Activated T-helper 2 cell treated with anti-CD3 and anti-CD28 coated beads, Interferon-gamma antibody, Interleukin-2, Interleukin-4, amounts not matched to agents 10 μg/mL and 5 μg/mL and 100 μg/mL, durations not matched to agents 14 hours and 24 hours and 36 hours (primary cell): ENCODE data around the gene C22orf23. TPM values are rescaled to one million over a fixed set of nuclear protein-coding genes. Genes with fewer than 3 reads are reported as not detected.
A peak's percentile ranks its signal among the peaks of the same experiment; 100 is the strongest.
"Not testable (repeated sequence)": the region's sequence is repeated elsewhere in the genome, so short reads cannot be mapped to it uniquely, and the experiment has no call there.

Experiments
- DNase-seq: peaks from one replicate; pipeline ENCODE4 v3.0.0; 2021; ENCODE audit warnings: low spot score
- H3K27ac Mint-ChIP-seq: one replicate; pipeline ENCODE4 v1.8.0; 2021; ENCODE audit warnings: mixed read lengths
- H3K27me3 Mint-ChIP-seq: one replicate; pipeline ENCODE4 v1.8.0; 2021; ENCODE audit warnings: low read depth, mixed read lengths
- H3K36me3 Mint-ChIP-seq: one replicate; pipeline ENCODE4 v1.8.0; 2021; ENCODE audit warnings: low read depth, mixed read lengths
- H3K4me1 Mint-ChIP-seq: one replicate; pipeline ENCODE4 v1.8.0; 2021; ENCODE audit warnings: low read depth, mixed read lengths
- H3K4me3 Mint-ChIP-seq: one replicate; pipeline ENCODE4 v1.8.0; 2021; ENCODE audit warnings: low read depth, mild to moderate bottlenecking, moderate library complexity, mixed read lengths
- H3K9me3 Mint-ChIP-seq: one replicate; pipeline ENCODE4 v1.8.0; 2021; ENCODE audit warnings: mixed read lengths
- intact Hi-C: fragments of 100-400 bp; cut with micrococcal nuclease; formaldehyde crosslinking; loops from one replicate; pipeline ENCODE4 v1.15.1; 2023
- total RNA-seq: library from RNA; stranded (reverse); gene quantifications from 2 replicates; pipeline ENCODE4 v1.2.3, GENCODE V29; 2022

Gene C22orf23
- total RNA-seq, 1 donor from 2014 or later: not detected

DNA sequence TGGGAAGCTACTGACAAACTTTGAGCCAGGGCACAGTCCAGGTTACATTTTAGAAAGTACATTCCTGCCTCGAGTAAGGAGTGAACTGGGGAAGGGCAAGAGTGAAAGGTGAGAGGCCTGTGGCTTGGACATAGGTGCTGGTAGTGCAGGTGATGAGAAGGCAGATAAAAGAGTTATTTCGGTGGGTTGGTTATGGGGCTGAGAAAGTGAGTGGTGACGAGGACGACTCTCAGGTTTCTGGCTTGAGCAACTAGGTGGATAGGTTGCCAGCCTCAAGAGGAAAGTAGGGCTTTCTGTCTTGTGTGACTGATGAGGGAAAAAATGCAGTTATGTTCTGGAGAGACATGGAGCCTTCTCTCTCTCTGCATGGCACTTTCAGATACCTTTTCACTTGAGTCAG lies 3.8 kb upstream of the C22orf23 start:
- H3K9me3 Mint-ChIP-seq: no peaks in the 10 kb centered on the region
- peaks cover 6% of the 10 kb centered on the region for H3K27me3 Mint-ChIP-seq
- no peak for DNase-seq
- intact Hi-C loops: no loop called here
- H3K4me1 Mint-ChIP-seq: peaks cover 18% of the 10 kb centered on the region
- peaks cover 54% of the 10 kb centered on the region for H3K36me3 Mint-ChIP-seq
- no peak overlapping the region for H3K27ac Mint-ChIP-seq
- H3K4me3 Mint-ChIP-seq: no peak overlapping the region

DNA sequence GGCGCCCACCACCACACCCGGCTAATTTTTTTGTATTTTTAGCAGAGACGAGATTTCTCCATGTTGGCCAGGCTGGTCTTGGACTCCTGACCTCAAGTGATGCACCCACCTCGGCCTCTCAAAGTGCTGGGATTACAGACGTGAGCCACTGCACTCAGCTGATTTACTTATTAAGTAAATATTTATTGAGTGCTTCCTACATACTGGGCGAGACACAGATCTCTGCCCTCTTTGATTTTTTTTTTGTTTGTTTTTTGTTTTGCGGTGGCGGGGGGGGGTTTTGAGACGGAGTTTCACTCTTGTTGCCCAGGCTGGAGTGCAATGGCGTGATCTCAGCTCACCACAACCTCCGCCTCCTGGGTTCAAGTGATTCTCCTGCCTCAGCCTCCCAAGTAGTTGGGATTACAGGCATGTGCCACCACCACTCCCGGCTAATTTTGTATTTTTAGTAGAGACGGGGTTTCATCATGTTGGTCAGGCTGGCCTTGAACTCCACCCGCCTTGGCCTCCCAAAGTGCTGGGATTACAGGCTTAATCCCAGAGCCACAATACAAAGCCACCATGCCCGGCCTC lies 2.5 kb upstream of the C22orf23 start:
- intact Hi-C loops: not testable (repeated sequence)

DNA sequence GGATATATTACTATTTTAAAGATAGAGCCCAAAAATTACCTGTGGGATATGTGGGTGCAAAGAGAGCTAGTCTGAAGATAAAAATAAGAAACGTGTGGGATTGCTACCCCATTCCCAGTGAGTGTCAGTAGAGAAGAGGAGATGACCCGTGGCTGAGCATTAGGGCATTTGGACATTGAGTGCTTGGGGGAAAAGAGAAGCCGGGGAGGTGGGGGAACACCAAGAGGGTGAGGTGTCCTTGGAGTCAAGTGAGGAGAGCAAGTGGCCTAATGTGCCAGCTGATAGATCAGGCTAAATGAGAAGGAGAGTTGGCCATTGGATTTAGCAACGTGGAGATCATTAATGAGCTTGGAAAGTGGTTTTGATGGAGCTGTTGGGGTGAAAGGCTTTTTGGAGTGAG lies 1.3 kb upstream of the C22orf23 start:
- peaks cover 13% of the 10 kb centered on the region for H3K27me3 Mint-ChIP-seq
- no peak overlapping the region for H3K27ac Mint-ChIP-seq
- H3K4me3 Mint-ChIP-seq: peak overlapping the region; percentile 98
- H3K36me3 Mint-ChIP-seq: peaks cover 33% of the 10 kb centered on the region
- no peaks in the 10 kb centered on the region for H3K9me3 Mint-ChIP-seq
- H3K4me1 Mint-ChIP-seq: peaks cover 20% of the 10 kb centered on the region
- intact Hi-C loops: no loop called here
- no peak for DNase-seq

More for the DNA sequence above, 2.5 kb upstream of the C22orf23 start:
- DNase-seq, H3K27ac Mint-ChIP-seq, H3K4me3 Mint-ChIP-seq, H3K9me3 Mint-ChIP-seq: not testable (repeated sequence)
- H3K36me3 Mint-ChIP-seq: peaks cover 42% of the 10 kb centered on the region
- peaks cover 13% of the 10 kb centered on the region for H3K27me3 Mint-ChIP-seq
- H3K4me1 Mint-ChIP-seq: peaks cover 20% of the 10 kb centered on the region

DNA sequence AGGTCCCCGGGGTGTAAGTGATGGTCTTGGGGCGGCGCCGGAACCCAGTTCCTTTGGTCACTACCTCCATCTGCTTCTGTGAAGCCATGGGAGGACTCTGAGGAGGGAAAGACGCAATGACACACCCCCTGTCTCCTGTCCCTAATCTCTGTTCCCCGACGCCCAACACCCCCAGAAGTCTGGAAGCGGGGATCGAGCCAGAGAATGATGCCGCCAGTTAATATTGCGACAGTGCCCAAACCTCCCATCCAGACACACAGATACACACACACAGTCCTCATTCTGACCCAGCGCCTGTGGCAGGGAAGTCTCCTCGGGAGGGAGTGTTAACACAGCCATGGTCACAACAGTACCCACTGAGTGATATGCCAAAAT lies 352 bp downstream of the C22orf23 start:
- Mint-ChIP-seq H3K27me3 (peaks cover 13% of the 10 kb centered on the region), H3K9me3 (no peaks in the 10 kb centered on the region), H3K36me3 (peaks cover 19% of the 10 kb centered on the region), H3K4me1 (peaks cover 20% of the 10 kb centered on the region), H3K27ac (no peak overlapping the region), H3K4me3 (peak overlapping the region; percentile 98)
- no peak for DNase-seq
- intact Hi-C loops: no loop called here

DNA sequence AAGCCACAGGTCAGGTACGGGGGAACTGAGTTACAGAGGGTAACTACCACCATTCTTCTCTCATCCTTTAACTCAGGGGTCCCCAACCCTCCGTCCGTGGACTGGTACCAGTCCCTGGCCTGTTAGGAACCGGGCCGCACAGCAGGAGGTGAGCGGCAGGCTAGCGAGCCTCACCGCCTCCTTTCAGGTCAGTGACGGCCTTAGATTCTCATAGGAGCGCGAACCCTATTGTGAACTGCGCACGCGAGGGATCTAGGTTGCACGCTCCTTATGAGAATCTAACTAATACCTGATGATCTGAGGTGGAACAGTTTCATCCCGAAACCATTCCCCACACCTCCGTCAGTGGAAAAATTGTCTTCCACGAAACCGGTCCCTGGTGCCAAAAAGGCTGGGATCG lies 772 bp downstream of the C22orf23 start:
- Mint-ChIP-seq H3K27me3 (peaks cover 13% of the 10 kb centered on the region), H3K36me3 (peaks cover 15% of the 10 kb centered on the region), H3K4me1 (peaks cover 20% of the 10 kb centered on the region), H3K4me3 (peak overlapping the region; percentile 98)
- DNase-seq, H3K27ac Mint-ChIP-seq, H3K9me3 Mint-ChIP-seq, intact Hi-C loops: not testable (repeated sequence)

DNA sequence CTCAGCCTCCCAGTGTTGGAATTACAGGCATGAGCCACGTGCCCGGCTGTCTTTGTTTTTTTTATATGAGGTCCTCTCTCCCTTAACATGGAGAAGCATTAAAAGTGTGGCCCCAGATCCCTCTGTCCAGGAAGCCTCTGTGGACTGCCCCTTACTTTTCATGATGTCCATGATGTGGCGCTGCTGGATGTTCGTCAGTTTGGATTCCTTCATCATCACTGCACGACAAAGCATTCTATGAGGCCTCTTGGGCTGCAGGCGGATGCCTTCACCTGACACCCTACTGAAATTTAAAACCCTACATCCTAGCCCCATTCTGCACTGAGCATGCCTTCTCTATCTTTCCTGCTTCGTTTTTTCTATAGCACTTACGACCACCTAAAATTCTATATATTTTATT lies 2.1 kb downstream of the C22orf23 start:
- H3K27me3 Mint-ChIP-seq: peaks cover 13% of the 10 kb centered on the region
- no peak overlapping the region for H3K27ac Mint-ChIP-seq
- DNase-seq: no peak
- no peak overlapping the region for H3K4me3 Mint-ChIP-seq
- H3K36me3 Mint-ChIP-seq: peaks cover 3% of the 10 kb centered on the region
- peaks cover 18% of the 10 kb centered on the region for H3K4me1 Mint-ChIP-seq
- intact Hi-C loops: no loop called here
- H3K9me3 Mint-ChIP-seq: no peaks in the 10 kb centered on the region

DNA sequence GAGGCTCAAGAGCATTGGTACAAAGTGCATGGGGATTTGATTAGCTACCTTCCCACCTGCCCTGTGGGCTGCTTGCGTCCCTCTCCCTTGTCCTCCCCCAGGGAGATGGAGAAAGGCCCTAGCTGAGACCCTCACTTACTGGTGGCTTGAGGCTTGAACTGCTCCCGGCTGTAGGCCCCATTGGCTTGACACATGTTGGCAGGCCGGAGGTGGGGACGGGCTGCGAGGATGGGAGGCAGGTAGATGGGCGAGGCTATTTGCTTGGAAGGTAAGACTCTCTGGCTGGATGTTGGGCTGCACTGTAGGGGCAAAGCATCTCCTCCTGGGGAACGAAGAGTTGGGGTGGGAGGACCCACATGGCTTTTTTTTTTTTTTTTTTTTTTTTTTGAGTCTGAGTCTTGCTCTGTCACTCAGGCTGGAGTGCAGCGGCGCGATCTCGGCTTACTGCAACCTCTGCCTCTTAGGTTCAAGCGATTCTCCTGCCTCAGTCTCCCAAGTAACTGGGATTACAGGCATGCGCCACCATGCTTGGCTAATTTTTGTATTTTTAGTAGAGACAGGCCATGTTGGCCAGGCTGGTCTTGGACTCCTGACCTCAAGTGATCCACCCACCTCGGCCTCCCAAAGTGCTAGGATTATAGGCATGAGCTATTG lies 6.1 kb downstream of the C22orf23 start:
- H3K9me3 Mint-ChIP-seq, intact Hi-C loops, H3K4me1 Mint-ChIP-seq, H3K27ac Mint-ChIP-seq, H3K36me3 Mint-ChIP-seq, H3K27me3 Mint-ChIP-seq, H3K4me3 Mint-ChIP-seq, DNase-seq: not testable (repeated sequence)

DNA sequence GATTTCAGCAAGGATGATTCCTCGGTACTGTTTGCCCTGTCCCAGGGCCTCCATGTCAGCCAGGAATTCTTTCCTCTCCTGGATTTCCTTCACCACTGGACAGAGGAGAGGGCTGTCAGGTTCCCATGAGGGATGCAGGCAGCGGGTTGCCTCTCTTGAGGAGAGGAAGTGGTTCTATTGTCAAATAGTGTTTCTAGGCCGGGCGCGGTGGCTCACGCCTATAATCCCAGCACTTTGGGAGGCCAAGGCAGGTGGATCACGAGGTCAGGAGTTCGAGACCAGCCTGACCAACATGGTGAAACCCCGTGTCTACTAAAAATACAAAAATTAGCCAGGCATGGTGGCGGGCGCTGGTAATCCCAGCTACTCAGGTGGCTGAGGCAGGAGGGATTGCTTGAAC lies 9.0 kb downstream of the C22orf23 start:
- H3K27me3 Mint-ChIP-seq, H3K4me3 Mint-ChIP-seq, intact Hi-C loops, H3K36me3 Mint-ChIP-seq, DNase-seq, H3K9me3 Mint-ChIP-seq, H3K27ac Mint-ChIP-seq, H3K4me1 Mint-ChIP-seq: not testable (repeated sequence)

DNA sequence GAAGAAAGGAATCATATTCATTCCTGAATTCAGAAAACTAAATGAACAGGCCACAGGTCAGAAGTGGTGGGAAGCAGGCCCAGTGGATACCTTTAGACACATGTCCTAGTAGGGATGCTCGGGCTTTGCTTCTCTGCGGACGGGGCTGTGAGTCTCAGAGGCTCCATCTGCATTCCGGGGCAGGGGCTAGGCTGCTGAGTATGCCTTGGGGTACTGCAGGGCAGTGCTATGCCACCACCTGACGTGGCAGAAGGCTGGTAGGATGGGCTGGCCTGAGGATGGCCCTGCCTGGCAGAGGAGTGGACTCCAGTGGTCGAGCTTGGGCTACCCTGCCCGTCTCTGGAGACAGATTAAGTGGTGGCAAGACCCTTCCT lies 9.6 kb downstream of the C22orf23 start:
- no peaks in the 10 kb centered on the region for H3K4me1 Mint-ChIP-seq
- no peaks in the 10 kb centered on the region for H3K27me3 Mint-ChIP-seq
- intact Hi-C loops: no loop called here
- no peak for DNase-seq
- H3K9me3 Mint-ChIP-seq: no peaks in the 10 kb centered on the region
- H3K36me3 Mint-ChIP-seq: peaks cover 7% of the 10 kb centered on the region
- no peak overlapping the region for H3K27ac Mint-ChIP-seq
- no peak overlapping the region for H3K4me3 Mint-ChIP-seq

DNA sequence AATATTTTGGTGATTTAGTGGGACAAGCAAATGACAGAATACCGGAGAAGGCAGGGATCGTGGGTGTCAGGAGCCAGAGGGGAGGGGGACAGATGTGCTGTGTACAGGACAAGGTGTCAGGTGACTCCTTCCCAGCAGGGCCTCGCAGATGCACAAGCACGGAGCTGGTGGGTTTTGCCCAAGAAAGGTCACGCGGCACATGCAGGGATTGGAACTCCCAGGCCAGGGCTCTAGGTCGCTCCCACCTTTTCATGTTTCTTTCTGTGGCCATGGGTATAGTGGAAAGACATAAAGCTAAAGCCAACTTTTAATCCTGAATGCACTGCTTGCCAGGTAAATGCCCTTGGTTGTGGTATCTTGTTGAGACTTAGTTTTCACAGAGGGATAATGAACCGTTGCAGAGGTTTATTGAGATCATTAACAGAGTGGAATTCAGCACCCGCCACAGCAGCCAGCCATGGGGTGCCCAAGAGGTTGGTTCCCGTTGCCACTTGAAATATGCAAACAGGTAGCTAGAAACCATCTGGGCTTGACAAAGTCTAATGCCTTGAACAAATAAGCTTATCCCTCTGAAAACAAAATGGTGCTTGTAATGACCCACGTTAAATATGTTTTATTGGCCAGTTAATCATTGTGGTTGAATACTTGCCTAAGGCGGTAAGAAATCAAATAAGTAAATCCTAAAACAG lies 10.1 kb downstream of the C22orf23 start:
- no peaks in the 10 kb centered on the region for H3K4me1 Mint-ChIP-seq
- no peaks in the 10 kb centered on the region for H3K9me3 Mint-ChIP-seq
- peaks cover 7% of the 10 kb centered on the region for H3K36me3 Mint-ChIP-seq
- intact Hi-C loops: no loop called here
- no peak for DNase-seq
- no peaks in the 10 kb centered on the region for H3K27me3 Mint-ChIP-seq
- no peak overlapping the region for H3K4me3 Mint-ChIP-seq
- no peak overlapping the region for H3K27ac Mint-ChIP-seq

DNA sequence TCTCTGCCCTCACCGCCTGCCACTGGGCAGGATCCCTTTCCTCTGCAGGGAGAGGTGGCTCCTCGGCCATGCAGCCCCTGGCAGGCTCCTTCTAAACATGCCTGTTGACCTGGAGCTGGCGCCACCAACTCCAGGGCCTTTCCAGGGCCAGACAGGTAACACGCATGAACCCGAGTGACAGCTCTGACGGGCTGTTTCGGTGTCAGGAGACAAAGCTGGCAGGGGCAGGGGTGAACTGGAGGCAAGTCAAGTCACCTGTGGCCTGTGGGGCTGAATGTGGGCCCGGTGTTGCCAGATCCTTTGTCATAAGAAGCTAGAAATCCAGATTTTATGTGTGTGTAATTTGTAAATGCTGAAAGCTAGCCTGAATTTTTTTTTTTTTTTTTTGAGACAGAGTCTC lies 11.3 kb downstream of the C22orf23 start:
- Mint-ChIP-seq H3K27ac (no peak overlapping the region), H3K4me3 (no peak overlapping the region)
- intact Hi-C loops: no loop called here

DNA sequence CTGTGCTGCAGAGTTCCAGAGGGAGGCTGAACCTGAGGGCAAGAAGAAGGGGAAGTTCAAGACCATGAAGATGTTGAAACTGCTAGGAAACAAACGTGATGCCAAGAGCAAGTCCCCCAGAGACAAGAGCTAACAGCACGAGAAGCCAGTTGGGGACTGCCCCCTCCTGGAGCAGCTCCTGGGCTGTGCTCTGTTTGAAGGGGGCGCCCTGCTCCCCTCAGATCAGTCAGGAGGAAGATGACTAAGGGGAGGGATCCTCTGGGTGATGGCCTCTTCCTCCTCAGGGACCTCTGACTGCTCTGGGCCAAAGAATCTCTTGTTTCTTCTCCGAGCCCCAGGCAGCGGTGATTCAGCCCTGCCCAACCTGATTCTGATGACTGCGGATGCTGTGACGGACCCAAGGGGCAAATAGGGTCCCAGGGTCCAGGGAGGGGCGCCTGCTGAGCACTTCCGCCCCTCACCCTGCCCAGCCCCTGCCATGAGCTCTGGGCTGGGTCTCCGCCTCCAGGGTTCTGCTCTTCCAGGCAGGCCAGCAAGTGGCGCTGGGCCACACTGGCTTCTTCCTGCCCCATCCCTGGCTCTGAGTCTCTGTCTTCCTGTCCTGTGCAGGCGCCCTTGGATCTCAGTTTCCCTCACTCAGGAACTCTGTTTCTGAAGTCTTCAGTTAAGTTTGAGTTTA lies 12.6 kb downstream of the C22orf23 start:
- no peak for DNase-seq
- Mint-ChIP-seq H3K9me3 (no peaks in the 10 kb centered on the region), H3K36me3 (peaks cover 9% of the 10 kb centered on the region), H3K4me3 (no peak overlapping the region), H3K27ac (no peak overlapping the region), H3K4me1 (no peaks in the 10 kb centered on the region), H3K27me3 (no peaks in the 10 kb centered on the region)
- intact Hi-C loops: no loop called here

More for the DNA sequence above, 11.3 kb downstream of the C22orf23 start:
- Mint-ChIP-seq H3K9me3 (no peaks in the 10 kb centered on the region), H3K27me3 (no peaks in the 10 kb centered on the region), H3K4me1 (no peaks in the 10 kb centered on the region), H3K36me3 (peaks cover 7% of the 10 kb centered on the region)
- no peak for DNase-seq
